RWPE1 (cell line): ENCODE measurements around the gene ZNF701.
A peak's percentile ranks its signal among the peaks of the same experiment; 100 is the strongest.

Experiments used
- CTCF ChIA-PET: fragments of 350-600 bp; sonication (Branson Sonifier 250); formaldehyde crosslinking; extraction: SDS; loops from one replicate; lab custom pipeline; 2021; lab: Yijun Ruan, JAX
- POLR2A ChIA-PET: fragments of 400-600 bp; formaldehyde crosslinking; extraction: SDS; loops from one replicate; lab custom pipeline; 2020; ENCODE audit warnings: antibody characterized with exemption; ENCODE audit not compliant: low non-redundant PET; lab: Yijun Ruan, JAX
- DNase-seq: peaks from one replicate; pipeline ENCODE4 v3.0.0; 2012; ENCODE audit warnings: low spot score
- H3K27ac ChIP-seq: fragments of 450-650 bp; 2 replicates; pipeline ENCODE4 v1.5.1; 2017
- CTCF ChIP-seq: fragments of 450-650 bp; conservative IDR thresholded peaks from 2 replicates; pipeline ENCODE4 v1.5.1; 2017; ENCODE audit warnings: low read depth, mild to moderate bottlenecking

ZNF701 gene

GRCh38 chr19:52570000-52570861 lies at the start of gene ZNF701:
ZNF701 (plus strand) TSS chr19:52570287; CDS start chr19:52574148, 3,861 bp downstream.
- peak within 1 kb of the TSS; percentile 91 for H3K27ac ChIP-seq
- POLR2A ChIA-PET = no interaction called here
- no peak for TF ChIP-seq CTCF
- peak; percentile 89 for DNase-seq
- CTCF ChIA-PET = no interaction called here

- CTCF ChIA-PET = interaction anchor here (0.6 kb wide), 1 partner anchor 265 kb away, joined by 9 read pairs; no protein-coding TSS in a partner anchor
- no peak for DNase-seq
- TF ChIP-seq CTCF = no peak
- H3K27ac ChIP-seq = no peak overlapping the region
- POLR2A ChIA-PET = no interaction called here
Measured at GRCh38 chr19:52522551-52522950, 47.5 kb upstream of the ZNF701 start.

- H3K27ac ChIP-seq = no peak overlapping the region
- TF ChIP-seq CTCF = no peak
- ChIA-PET POLR2A (no interaction called here), CTCF (no interaction called here)
- no peak for DNase-seq
Measured at GRCh38 chr19:52524086-52524485, 46.0 kb upstream of the ZNF701 start.

DNA sequence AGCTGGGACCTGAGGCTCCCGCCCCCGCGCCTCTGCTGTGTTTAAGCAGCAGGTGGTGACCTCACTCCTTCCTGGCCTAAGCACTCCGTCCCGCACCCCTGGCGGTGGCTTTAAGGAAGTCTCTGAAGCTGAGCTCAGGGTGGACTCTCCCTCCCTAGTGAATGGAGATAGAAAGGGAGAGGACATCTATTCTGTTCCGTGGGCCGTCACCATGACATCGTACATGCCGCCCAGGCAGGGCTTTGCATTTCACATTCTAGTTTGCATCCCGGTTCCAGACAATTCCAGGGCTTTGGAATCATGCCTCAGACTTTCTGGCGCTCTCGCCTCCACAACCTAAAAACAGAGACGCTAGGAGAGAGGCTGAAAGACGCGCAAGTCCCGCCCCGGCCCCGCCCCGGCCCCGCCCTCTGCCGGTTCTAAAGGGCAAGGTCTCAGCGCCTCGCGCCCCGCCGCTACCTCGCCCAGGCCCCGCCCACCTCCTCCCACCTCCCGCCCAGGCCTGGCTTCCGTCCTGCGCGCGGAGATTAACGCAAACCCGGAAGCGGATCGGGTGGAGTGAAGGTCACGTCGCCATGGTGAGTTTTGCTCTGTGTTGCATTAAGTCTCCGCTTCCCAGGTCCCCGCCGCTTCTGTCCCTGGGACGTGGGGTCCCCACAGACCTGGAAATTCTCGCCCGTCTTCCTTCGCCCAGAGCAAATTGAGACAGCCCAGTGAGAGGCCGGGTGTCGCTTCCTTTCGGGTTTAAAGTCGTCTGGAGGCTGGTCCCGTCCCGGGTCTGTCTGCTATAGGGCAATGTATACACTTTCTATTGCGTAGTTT lies 42.7 kb upstream of the ZNF701 start, which contains the start of gene ZNF808:
TSS of gene ZNF808 (plus strand) at position 535 of the 822 bp plus-strand sequence. CDS start 15,617 bp downstream, outside the sequence.
- peak; percentile 37 for TF ChIP-seq CTCF
- CTCF ChIA-PET = interaction anchor here (0.6 kb wide), 1 partner anchor 87 kb away, joined by 3 read pairs; no protein-coding TSS in a partner anchor
- DNase-seq = peak; percentile 79
- POLR2A ChIA-PET = no interaction called here
- peak within 1 kb of the TSS; percentile 86 for H3K27ac ChIP-seq

- TF ChIP-seq CTCF = no peak
- peak overlapping the region; percentile 86 for H3K27ac ChIP-seq
- ChIA-PET CTCF (no interaction called here), POLR2A (no interaction called here)
- no peak for DNase-seq
Measured at GRCh38 chr19:52527956-52528351, 42.1 kb upstream of the ZNF701 start.

DNA sequence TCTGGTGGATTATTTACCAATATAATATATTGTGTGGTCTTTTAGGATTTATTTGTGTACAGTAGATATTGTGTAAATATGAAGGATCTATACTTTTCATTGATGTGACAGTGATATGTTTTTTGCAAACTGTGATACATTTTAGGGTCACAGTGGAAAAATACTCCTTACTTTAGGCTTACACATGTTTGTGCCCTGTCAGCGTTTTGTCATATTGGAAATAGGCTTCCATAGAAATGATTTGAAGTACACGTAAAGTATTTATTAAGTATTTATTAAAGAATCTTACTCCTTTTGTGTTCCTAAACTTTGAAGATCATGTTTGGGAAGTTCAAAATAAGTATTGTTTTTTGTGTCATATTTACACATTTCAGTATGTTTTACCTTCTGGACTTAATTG lies 37.6 kb upstream of the ZNF701 start:
- no peak for DNase-seq
- no peak for TF ChIP-seq CTCF
- CTCF ChIA-PET = no interaction called here
- POLR2A ChIA-PET = no interaction called here
- no peak overlapping the region for H3K27ac ChIP-seq
